Upper lobe of right lung (tissue), 1 donor: ENCODE measurements around the gene TUBB1. TPM values are rescaled to one million over a fixed set of nuclear protein-coding genes. Genes with fewer than 3 reads are reported as not detected.

Experiments
- ATAC-seq: fragments of 200-7000 bp; cut with Tn5 transposase; one replicate; pipeline ENCODE4 v1.9.1; 2020; ENCODE audit warnings: mild to moderate bottlenecking, moderate library complexity
- DNase-seq: peaks from one replicate; pipeline ENCODE4 v3.0.0-alpha.2; 2020
- H3K27ac ChIP-seq: fragments of 200-600 bp; one replicate; pipeline ENCODE4 v1.8.0; 2022
- H3K27me3 ChIP-seq: fragments of 200-600 bp; one replicate; pipeline ENCODE4 v1.8.0; 2022; ENCODE audit warnings: mild to moderate bottlenecking
- H3K36me3 ChIP-seq: fragments of 200-600 bp; one replicate; pipeline ENCODE4 v1.8.0; 2022
- H3K4me1 ChIP-seq: fragments of 200-600 bp; one replicate; pipeline ENCODE4 v1.8.0; 2022
- H3K4me3 ChIP-seq: fragments of 200-600 bp; one replicate; pipeline ENCODE4 v1.8.0; 2022; ENCODE audit warnings: mild to moderate bottlenecking
- H3K9me3 ChIP-seq: fragments of 200-600 bp; one replicate; pipeline ENCODE4 v1.8.0; 2022
- CTCF ChIP-seq: fragments of 200-600 bp; IDR thresholded peaks from one replicate; pipeline ENCODE4 v1.8.0; 2022; ENCODE audit warnings: antibody characterized with exemption
- intact Hi-C: fragments of 100-400 bp; cut with DNase I; formaldehyde crosslinking; loops from one replicate; pipeline ENCODE4 v1.11.0; 2022
- total RNA-seq: library from RNA; stranded (reverse); fragmentation: NEBNext Ultra II Directional; extraction: Animal tissue kit (Norgen Biotek cat#: 25700); gene quantifications from one replicate; pipeline ENCODE4 v1.2.1, GENCODE V29; 2021
- donor health status: DM: no; HTN: yes; CAD: no; lungs with severe emphysema.

The TUBB1 gene
- total RNA-seq, 1 donor from 2014 or later = 3.0 TPM

- no peak for TF ChIP-seq CTCF
- H3K4me3 ChIP-seq = no peak overlapping the region
- intact Hi-C loops = no loop called here
- ATAC-seq (no peak), DNase-seq (no peak)
- H3K4me1 ChIP-seq = peaks cover 13% of the 10 kb centered on the region
- no peaks in the 10 kb centered on the region for H3K9me3 ChIP-seq
- peaks cover 67% of the 10 kb centered on the region for H3K36me3 ChIP-seq
- H3K27me3 ChIP-seq = no peaks in the 10 kb centered on the region
- no peak overlapping the region for H3K27ac ChIP-seq
Measured at GRCh38 chr20:59024111-59024530, 4.9 kb downstream of the TUBB1 start.

GRCh38 chr20:59025086-59025485 is 5.9 kb downstream of the TUBB1 start:
- ATAC-seq = no peak
- no peaks in the 10 kb centered on the region for H3K9me3 ChIP-seq
- DNase-seq = no peak
- no peak for TF ChIP-seq CTCF
- no peak overlapping the region for H3K27ac ChIP-seq
- intact Hi-C loops = no loop called here
- no peaks in the 10 kb centered on the region for H3K27me3 ChIP-seq
- H3K4me3 ChIP-seq = no peak overlapping the region
- peaks cover 20% of the 10 kb centered on the region for H3K4me1 ChIP-seq
- H3K36me3 ChIP-seq = peaks cover 77% of the 10 kb centered on the region

GRCh38 chr20:59025511-59025910 is 6.3 kb downstream of the TUBB1 start:
- H3K4me1 ChIP-seq = peaks cover 24% of the 10 kb centered on the region
- ATAC-seq = no peak
- intact Hi-C loops = no loop called here

GRCh38 chr20:59026904-59027740 is 7.9 kb downstream of the TUBB1 start:
- TF ChIP-seq CTCF = no peak
- no peaks in the 10 kb centered on the region for H3K27me3 ChIP-seq
- H3K9me3 ChIP-seq = no peaks in the 10 kb centered on the region
- no peak overlapping the region for H3K27ac ChIP-seq
- peaks cover 86% of the 10 kb centered on the region for H3K36me3 ChIP-seq
- H3K4me1 ChIP-seq = peaks cover 33% of the 10 kb centered on the region
- no peak for DNase-seq
- intact Hi-C loops = no loop called here
- no peak overlapping the region for H3K4me3 ChIP-seq
- no peak for ATAC-seq

More at GRCh38 chr20:59025511-59025910, 6.3 kb downstream of the TUBB1 start:
- no peak overlapping the region for H3K4me3 ChIP-seq
- no peak overlapping the region for H3K27ac ChIP-seq
- DNase-seq = no peak
- no peaks in the 10 kb centered on the region for H3K27me3 ChIP-seq
- peaks cover 81% of the 10 kb centered on the region for H3K36me3 ChIP-seq
- H3K9me3 ChIP-seq = no peaks in the 10 kb centered on the region
- TF ChIP-seq CTCF = no peak

GRCh38 chr20:59027741-59028320 is 8.6 kb downstream of the TUBB1 start:
- peaks cover 35% of the 10 kb centered on the region for H3K4me1 ChIP-seq
- peaks cover 81% of the 10 kb centered on the region for H3K36me3 ChIP-seq
- no peak for TF ChIP-seq CTCF
- DNase-seq = no peak
- no peaks in the 10 kb centered on the region for H3K27me3 ChIP-seq
- H3K27ac ChIP-seq = no peak overlapping the region
- ATAC-seq = no peak
- H3K9me3 ChIP-seq = no peaks in the 10 kb centered on the region
- no peak overlapping the region for H3K4me3 ChIP-seq
- intact Hi-C loops = no loop called here
